GM21360 (cell line): ENCODE measurements around the gene CCDC107.
"Not testable (repeated sequence)": the region's sequence is repeated elsewhere in the genome, so short reads cannot be mapped to it uniquely, and the experiment has no call there.

Experiments
- ATAC-seq: cut with Tn5 transposase; IDR thresholded peaks from one replicate; pipeline ENCODE4 v1.9.1; 2021; ENCODE audit warnings: mild to moderate bottlenecking, moderate library complexity; ENCODE audit not compliant: unreplicated experiment

The CCDC107 gene

DNA sequence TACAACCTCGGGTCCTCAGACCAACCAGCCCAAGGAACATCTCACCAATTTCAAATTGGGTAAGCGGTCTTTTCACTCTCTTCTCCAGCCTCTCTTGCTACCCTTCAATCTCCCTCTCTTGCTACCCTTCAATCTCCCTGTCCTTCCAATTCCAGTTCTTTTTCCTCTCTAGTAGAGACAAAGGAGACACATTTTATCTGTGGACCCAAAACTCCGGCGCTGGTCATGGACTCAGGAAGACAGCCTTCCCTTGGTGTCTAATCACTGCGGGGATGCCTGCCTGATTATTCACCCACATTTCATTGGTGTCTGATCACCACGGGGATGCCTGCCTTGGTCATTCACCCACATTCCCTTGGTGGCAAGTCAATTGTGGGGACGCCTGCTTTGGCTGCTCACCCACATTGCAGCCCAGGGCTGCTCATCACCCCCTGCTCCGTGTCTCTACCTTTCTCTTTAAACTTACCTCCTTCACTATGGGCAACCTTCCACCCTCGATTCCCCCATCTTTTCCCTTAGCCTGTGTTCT, 20.6 kb upstream of the CCDC107 start:
- ATAC-seq: not testable (repeated sequence)

DNA sequence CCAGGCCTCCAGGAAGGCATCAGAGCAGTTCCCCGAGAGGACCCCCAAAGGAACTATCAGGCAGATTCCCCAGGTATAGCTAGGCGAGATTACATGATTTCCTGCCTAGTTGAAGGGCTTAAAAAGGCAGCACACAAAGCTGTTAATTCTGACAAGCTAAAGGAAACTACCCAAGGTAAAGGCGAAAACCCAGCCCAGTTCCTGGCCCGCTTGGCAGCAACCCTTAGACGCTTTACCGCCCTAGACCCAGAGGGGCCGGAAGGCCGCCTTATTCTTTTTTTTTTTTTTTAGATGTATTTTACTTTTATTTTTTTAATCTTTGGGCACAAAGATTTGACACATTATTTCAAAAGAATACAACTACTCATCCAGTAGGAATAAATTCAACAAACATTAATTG, 19.3 kb upstream of the CCDC107 start:
- not testable (repeated sequence) for ATAC-seq

DNA sequence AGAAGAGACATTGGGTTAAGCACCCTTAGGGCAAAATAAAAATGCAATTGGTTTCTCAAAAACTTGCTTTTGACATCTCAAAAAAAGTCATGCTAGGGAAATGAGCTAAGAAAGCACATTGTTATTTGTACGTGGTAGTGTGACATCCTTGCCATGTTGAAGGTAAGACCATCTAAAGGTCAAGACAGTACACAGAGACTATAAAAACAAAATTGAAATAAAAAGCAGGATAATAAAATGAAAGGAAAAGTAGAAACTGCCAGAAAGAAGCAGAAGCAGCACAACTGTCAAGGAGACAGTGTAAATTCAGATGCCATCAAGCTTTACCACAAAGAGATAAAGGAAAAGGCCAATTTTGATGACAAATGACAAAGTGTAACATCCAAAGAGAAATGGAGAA, 18.9 kb upstream of the CCDC107 start:
- ATAC-seq: not testable (repeated sequence)

DNA sequence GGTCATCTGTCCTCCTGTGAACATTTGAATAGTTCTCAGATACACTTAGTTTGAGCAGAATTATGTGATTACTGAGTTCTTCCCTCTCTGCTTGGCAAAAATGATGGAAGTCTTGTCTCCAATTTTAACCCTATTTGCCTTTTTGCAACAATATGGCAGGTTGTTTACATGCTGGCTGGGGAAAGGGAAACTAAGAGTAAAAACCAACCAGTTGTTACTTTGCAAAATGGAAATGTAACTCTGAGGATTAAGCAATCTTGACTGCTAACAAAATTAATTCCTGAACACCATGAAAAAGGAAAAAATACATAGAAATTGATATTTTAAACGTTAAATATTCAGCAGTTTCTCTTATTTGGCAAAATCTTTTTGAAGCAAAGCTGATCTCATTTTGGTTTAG, 18.5 kb upstream of the CCDC107 start:
- ATAC-seq: no peak

DNA sequence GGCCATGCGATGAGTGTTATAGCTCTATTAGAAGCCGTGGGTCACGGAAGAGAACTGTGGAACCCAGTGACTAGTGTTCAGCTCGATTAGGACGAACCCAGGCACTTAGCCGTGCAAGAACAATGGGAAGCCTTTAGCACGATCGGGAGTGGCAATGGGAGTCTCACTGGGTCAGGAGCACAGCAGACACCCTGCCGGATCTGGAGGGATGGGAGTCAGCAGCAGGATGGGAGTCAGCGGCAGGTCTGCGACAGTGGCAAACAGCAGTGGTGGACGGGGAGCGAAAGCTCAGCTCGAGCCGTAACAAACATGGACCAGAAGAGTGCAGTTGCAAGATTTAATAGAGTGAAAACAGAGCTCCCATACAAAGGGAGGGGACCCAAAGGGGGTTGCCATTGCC, 17.7 kb upstream of the CCDC107 start:
- not testable (repeated sequence) for ATAC-seq

DNA sequence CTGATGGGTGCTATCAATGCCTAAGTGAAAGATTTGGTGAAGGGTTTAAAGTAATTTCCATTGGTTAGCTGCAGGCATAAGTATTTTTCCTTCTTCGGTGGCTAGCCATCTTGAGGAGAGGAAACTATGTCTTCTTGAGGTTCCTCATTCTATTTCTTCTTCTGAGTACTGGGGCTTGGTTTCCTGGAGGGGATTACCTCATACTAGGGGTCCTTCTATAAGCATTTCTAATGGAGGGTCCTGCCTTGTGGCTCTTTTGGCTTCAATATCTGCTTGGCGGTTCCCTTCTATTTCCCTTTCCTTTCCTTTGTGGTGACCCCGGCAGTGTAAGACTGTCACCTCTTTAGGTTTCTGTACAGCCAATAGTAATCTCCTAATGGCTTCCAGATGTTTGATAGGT, 16.6 kb upstream of the CCDC107 start:
- ATAC-seq: not testable (repeated sequence)

DNA sequence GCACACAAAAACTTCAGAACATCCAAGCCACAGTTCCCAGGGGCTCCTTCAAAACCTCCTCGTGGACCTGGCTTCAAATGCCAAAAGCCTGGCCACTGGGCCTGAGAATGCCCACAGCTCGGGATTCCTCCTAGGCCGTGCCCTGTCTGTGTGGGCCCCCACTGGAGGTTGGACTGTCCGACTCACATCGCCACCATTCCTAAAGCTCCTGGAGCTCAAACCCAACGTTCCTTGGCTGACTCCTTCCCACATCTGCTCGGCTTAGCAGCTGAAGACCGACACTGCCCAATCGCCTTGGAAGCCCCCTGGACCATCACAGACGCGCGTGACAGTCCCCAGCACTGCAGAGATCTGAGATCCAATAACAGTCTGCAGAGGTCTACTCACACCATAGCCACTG, 15.0 kb upstream of the CCDC107 start:
- no peak for ATAC-seq

DNA sequence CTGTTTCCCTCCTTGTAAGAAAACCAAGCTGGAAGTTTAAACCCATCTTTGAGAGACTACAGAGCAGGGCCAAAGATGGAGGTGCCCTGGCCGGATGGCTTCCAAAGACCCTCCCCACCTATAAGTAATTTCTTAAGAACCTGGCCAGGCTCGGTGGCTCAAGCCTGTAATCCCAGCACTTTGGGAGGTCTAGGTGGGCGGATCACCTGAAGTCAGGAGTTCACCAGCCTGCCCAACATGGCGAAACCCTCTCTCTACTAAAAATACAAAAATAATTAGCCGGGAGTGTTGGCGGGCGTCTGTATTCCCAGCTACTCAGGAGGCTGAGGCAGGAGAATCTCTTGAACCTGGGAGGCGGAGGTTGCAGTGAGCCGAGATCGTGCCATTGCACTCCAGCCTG, 12.4 kb upstream of the CCDC107 start:
- ATAC-seq: not testable (repeated sequence)

DNA sequence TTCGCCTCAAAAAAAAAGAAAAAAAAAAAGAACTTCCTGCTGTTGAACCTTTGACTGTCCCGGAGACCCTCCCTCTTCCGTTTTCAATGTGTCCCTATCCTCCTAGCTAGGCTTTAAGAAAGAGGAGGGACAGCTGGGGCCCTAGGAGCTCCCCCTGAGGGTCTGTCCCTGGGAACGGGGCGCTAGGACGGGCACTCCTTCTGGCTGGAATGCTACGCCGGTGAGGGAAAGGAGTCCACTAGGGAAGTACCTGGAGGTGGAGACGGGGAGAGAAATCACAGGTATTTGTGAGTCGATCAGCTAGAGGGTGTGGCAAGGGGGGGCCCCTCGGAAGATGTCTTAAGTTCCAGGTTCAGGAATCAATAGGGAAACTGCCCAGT, 11.9 kb upstream of the CCDC107 start:
- peak; percentile 9 for ATAC-seq

DNA sequence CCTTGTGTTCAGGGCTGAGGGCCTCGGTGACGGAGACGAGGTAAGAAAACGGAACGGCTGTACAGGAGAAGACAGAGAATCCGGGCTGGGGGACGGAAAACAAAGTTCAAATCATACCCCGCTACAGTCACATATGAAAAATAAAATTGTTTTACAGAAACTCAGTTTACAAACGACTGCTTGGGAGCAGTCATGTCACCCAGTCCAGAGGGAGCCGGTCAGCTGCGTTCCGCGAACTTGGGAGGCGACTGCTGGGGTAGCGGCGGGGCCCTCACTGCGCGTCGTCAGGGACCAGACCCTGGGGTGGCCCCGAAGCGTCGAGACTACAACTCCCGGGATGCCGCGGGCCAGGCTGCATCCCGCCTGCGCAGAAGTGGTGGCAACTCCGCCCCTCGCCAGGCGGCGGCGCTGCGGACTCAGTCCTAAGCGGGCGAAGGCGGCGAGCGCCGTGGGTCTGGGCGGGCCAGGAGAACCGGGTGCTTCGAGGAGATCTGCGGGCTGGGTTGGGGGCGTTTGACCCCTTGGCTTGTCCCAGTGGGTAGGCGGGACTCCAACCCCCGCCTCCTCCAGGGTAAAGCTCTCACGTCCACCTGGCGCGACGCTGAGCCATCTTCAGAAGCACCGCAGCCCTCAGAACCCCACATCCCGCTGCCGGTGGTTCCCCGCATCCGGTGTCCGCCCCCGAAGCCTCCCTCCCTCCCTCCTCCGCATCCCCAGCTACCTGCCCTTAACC, 11.4 kb upstream of the CCDC107 start:
- peak; percentile 80 for ATAC-seq

DNA sequence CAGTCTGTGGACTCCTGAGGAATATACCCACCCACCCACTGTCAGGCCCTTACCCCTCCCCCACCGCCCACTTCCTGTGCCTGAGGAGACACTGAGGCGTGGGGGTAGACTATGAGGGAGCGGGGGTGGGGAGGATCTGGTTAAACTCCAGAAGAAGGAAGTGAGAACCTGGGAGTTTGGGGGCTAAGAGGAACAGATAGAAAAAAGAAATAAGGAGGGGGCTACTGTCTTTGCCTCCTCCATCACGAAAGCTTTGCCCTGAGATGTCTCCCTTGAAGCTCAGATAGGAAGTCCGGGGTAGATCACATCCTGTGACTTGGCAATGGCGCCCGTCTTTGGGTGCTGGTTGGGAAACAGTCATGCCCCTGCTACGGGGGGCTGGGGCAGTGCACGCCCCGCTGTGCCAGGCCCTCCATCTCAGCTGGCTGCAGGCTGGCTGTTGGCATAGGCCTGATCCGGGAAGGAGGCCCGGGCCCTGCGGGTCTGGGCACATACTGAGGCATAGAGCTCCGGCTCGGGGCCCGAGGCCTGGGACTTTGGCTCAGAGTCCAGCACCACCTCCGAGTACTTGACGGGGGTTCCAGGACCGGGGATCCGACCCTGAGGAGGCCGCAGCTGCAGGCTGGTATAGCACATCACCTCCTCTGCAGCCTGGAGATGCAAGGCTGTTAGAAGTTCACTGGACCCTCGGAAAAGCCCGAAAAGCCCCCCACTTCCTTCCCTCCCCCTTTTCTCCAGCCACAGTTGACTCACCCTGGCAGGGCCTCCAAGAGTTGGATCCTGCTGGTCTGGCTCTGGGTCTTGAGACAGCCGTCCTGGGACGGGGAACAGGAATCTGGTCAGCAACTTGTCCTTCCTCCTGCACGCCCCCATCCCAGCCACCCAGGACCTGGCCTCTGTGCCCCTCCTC, 8.4 kb upstream of the CCDC107 start:
- ATAC-seq: no peak

DNA sequence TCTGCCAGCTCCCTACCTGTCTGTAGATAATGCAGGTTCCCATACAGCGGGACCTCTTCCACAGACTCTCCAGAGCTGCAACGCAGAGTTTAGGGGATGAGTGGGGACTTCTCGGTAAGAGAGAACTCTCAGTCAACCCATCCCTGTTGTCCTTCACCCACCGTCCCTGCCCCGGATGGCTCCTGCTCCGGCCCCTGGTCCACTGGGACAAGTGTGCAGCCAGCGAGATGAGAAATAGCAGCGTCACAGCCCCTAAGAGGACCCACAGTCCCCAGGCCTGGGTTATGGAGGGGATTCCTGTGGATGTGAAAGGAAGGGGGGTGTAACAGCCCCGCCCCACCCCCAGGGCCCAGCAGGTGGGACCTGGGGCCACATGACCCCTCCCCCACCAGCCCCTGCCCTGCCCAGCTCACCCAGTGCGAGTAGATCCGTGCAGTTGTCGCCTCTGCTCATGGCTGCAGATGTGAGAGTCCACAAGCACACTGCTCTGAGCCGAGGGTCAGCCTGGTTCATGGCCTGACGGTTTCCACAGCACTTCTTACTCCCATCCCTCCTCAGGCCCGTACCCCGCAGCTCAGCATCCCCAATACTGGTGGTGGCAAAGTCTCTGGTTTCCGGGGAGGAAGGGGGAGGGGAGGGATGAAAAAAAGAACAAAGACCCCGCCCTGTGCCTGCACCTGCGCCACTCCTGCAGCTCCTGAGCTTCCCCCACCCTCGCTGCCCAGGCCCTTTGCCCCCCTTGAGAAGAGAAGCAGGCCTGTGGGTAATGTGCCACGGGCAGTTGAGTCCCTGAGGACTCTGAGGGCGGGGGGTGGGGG, 7.5 kb upstream of the CCDC107 start, which contains the start of gene SIT1:
Gene SIT1, minus strand, starts transcription at position 591 of the 818 bp plus-strand sequence. Its CDS starts 78 bp downstream, at position 513.
- ATAC-seq: no peak

DNA sequence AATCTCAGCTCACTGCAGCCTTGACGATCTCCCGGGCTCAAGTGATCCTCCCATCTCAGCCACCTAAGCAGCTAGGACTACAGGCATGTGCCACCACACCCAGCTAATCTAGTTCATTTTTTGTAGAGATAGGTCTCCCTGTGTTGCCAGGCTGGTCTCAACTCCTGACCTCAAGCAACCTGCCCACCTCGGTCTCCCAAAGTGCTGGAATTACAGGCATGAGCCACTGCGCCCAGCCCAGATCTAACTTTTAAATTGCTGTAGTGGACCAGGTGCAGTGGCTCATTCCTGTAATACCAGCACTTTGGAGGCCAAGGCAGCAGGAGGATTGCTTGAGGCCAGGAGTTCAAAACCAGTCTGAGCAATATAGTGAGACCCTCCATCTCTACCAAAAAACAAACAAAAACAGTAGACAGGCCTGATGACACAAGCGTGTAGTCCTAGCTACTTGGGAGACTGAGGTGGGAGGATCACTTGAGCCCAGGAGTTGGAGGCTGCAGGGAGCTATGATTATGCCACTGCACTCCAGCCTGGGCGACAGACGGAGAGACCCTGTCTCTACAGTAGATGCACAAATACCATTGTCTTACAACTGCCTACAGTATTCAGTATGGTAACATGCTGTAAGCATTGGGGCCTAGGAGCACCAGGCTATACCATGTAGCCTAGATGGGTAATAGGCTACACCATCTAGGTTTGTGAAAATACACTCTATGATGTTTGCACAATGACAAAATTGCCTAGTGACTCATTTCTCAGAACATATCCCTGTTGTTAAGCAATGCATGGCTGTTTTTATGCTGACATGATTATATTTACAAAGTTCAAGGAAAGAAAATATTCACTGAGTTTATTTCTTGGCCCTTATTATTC, 5.9 kb upstream of the CCDC107 start:
- ATAC-seq: no peak

DNA sequence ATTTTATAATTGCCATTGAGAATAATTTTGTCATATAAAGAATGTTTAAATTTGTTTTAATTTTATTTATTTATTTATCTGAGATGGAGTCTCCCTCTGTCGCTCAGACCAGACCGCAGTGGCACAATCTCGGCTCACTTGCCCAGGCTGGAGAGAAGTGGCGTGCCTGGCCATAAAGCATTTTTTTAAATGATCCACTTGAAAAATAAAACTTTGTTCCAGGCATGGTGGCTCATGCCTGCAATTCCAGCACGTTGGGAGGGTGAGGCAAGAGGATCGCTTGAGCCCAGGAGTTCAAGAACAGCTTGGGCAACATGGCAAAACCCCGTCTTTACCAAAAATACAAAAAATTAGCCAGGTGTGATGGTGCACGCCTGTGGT, 5.3 kb upstream of the CCDC107 start:
- no peak for ATAC-seq

DNA sequence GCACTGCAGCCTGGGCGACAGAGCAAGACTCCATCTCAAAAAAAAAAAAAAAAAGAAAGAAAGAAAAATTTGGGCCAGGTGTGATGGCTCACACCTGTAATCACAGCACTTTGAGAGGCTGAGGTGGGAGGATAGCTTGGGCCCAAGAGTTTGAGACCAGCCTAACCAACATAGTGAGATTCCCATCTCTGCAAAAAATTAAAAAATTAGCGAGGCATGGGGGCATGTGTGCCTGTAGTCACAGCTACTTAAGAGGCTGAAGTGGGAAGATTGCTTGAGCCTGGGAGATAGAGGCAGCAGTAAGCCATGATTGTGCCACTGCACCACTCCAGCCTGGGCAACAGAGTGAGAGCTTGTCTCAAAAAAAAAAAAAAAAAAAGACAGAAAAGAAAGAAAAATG, 4.5 kb upstream of the CCDC107 start:
- no peak for ATAC-seq

DNA sequence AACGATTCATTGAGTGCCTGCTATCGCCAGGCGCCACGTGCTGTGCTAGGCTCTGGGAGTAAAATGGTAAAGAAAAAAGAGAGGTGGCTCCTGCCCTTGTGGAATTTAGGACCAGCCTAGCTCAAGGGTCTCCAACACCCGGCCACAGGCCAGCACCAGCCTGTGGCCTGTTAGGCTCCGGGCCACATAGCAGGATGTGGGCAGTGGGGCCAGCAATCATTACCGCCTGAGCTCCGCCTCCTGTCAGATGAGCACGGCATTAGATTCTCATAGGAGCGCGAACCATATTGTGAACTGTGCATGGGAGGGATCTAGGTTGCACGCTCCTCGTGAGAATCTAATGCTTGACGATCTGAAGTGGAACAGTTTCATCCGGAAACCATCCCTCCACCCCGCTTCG, 1.7 kb upstream of the CCDC107 start:
- no peak for ATAC-seq

DNA sequence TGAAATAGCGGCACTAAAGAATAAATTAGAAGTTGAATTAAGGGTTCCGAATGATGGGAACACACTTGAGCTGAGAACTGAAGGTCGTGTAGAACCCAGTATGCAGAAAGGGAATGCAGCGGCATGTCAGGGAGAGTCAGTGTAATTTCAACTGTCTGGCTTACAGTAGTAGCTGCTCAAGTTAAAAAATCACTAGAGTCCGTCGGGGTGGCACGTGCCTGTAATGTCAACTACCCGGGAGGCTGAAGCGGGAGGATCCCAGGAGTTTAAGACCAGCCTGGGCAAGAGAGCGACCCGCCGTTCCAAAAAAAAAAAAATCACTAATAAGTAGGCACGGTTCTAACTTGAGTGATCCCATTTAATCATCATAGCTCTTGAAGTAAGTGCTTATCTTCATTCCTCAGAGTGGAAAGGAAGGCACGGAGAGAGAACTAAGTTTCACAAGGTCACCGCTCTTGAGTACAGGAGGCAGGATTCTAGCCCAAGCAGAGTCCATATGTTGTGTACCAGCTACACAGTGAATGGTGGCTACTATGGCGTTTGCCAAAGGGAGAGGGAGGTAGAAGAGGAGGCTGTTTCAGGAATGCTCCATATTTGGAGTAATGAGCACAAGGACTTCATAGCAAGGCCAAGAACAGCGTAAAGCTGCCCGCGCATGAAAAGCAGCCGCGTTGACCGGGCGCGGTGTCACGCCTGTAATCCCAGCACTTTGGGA, 1.1 kb upstream of the CCDC107 start:
- no peak for ATAC-seq

DNA sequence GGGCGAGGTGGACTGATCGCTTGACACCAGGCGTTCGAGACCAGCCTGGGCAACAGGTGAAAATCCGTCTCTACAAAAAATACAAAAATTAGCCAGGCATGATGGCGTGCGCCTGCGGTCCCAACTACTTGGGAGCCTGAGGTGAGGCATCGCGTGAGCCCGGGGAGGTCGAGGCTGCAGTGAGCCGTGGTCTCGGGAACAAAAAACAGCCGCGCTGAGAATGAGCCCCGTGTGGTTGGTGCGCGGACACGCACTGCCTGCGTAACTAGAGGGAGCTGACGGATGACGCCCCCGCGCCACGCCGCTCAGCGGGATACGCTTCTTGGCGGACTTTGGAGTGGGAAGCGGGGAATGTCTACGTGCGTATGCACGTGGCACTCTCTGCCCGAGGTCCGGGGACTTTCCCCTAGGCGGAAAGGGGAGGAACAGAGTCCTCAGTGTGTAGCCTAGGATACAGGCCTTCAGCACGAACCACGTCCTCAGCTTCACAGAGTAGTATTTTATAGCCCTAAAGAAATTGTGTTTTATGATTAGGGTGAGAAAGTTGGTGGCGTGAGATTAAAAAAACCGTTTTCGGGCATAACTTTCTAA, 451 bp upstream of the CCDC107 start, which contains the start of gene RMRP:
Gene RMRP, minus strand, starts transcription at position 474 of the 591 bp plus-strand sequence.
- peak; percentile 86 for ATAC-seq

DNA sequence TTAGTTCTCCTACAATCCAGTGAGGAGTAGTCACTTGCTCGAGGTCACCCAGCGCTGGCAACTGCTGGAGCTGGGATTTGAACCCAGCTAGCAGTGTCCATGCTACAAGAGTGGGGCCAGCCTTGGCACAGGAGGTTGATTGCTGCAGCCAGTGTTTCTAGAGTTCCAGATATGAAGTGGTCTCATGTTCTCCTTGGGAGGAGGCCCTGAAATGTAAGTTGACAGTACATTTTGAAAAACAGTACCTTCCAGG, 802 bp downstream of the CCDC107 start:
- ATAC-seq: no peak
